Measurements from ENCODE around the gene EIF5AL1. TPM values are rescaled to one million over a fixed set of nuclear protein-coding genes. Genes with fewer than 3 reads are reported as not detected.
A peak's percentile ranks its signal among the peaks of the same experiment; 100 is the strongest.
"Not testable (repeated sequence)": the region's sequence is repeated elsewhere in the genome, so short reads cannot be mapped to it uniquely, and the experiment has no call there.

Gene EIF5AL1
- total RNA-seq, 4 donors from 2014 or later: 0.24 to 0.33 TPM; not detected in 2

- WGBS, 2 donors: 87 to 93% methylated on average over 6 of the region's 6 CpGs
- Histone ChIP-seq H3K4me1 (peaks cover 0 to under 1% of the 10 kb centered on the region in 2 donors), H3K27me3 (no peaks in the 10 kb centered on the region), H3K9me3 (no peaks in the 10 kb centered on the region), H3K27ac (no peak overlapping the region), H3K4me3 (replicated peaks in 1 of 3) (no peak overlapping the region), H3K36me3 (no peaks in the 10 kb centered on the region)
- intact Hi-C loops (cut with DNase I): no loop called here
- no peak for DNase-seq
- TF ChIP-seq CTCF (IDR thresholded peaks at IDR 0.05) (no peak), POLR2A (IDR thresholded peaks at IDR 0.05) (no peak)
Measured at GRCh38 chr10:79495791-79496190, 16.5 kb upstream of the EIF5AL1 start.

GRCh38 chr10:79496896-79497295, 15.4 kb upstream of the EIF5AL1 start:
- H3K36me3 ChIP-seq: no peaks in the 10 kb centered on the region
- no peaks in the 10 kb centered on the region for H3K27me3 ChIP-seq
- no peaks in the 10 kb centered on the region for H3K9me3 ChIP-seq
- 67 to 72% methylated on average over 4 of the region's 4 CpGs for WGBS, 2 donors
- no peak for DNase-seq
- H3K27ac ChIP-seq: no peak overlapping the region
- no peak overlapping the region for H3K4me3 ChIP-seq (replicated peaks in 1 of 3)
- intact Hi-C loops (cut with DNase I): no loop called here
- H3K4me1 ChIP-seq: no peaks in the 10 kb centered on the region
- TF ChIP-seq POLR2A (IDR thresholded peaks at IDR 0.05): no peak
- TF ChIP-seq CTCF (IDR thresholded peaks at IDR 0.05): no peak

- no peaks in the 10 kb centered on the region for H3K9me3 ChIP-seq
- no peaks in the 10 kb centered on the region for H3K4me1 ChIP-seq
- H3K36me3 ChIP-seq: no peaks in the 10 kb centered on the region
- intact Hi-C loops (cut with DNase I): no loop called here
- TF ChIP-seq CTCF (IDR thresholded peaks at IDR 0.05): no peak
- no peak for TF ChIP-seq POLR2A (IDR thresholded peaks at IDR 0.05)
- no peak overlapping the region for H3K4me3 ChIP-seq (replicated peaks in 1 of 3)
- H3K27ac ChIP-seq: no peak overlapping the region
- WGBS, 2 donors: 85 to 96% methylated on average over 6 of the region's 6 CpGs
- DNase-seq: no peak
- H3K27me3 ChIP-seq: no peaks in the 10 kb centered on the region
Measured at GRCh38 chr10:79498291-79498829, 14.0 kb upstream of the EIF5AL1 start.

- no peaks in the 10 kb centered on the region for H3K27me3 ChIP-seq
- WGBS, 2 donors: 59 to 62% methylated on average over 7 of the region's 7 CpGs
- no peaks in the 10 kb centered on the region for H3K9me3 ChIP-seq
- DNase-seq: peak in 1 of 2 donors; percentile 19
- intact Hi-C loops (cut with DNase I): no loop called here
- TF ChIP-seq CTCF (IDR thresholded peaks at IDR 0.05) (peak in 3 of 6 experiments; percentile 8 to 35 (median 18)), POLR2A (IDR thresholded peaks at IDR 0.05) (no peak)
- H3K36me3 ChIP-seq: no peaks in the 10 kb centered on the region
- H3K4me3 ChIP-seq (replicated peaks in 1 of 3): no peak overlapping the region
- peaks cover 0 to 6% of the 10 kb centered on the region in 2 donors for H3K4me1 ChIP-seq
- H3K27ac ChIP-seq: no peak overlapping the region
Measured at GRCh38 chr10:79502561-79503309, 9.6 kb upstream of the EIF5AL1 start.

GRCh38 chr10:79503787-79504186, 8.5 kb upstream of the EIF5AL1 start:
- H3K27ac ChIP-seq; H3K36me3 ChIP-seq; H3K27me3 ChIP-seq; DNase-seq; H3K4me3 ChIP-seq (replicated peaks in 1 of 3); intact Hi-C loops (cut with DNase I); H3K9me3 ChIP-seq; H3K4me1 ChIP-seq: not testable (repeated sequence)
- 68 to 73% methylated on average over 4 of the region's 4 CpGs for WGBS, 2 donors

GRCh38 chr10:79504483-79504882, 7.8 kb upstream of the EIF5AL1 start:
- H3K4me1 ChIP-seq; H3K36me3 ChIP-seq; H3K27me3 ChIP-seq; intact Hi-C loops (cut with DNase I); H3K4me3 ChIP-seq (replicated peaks in 1 of 3); H3K9me3 ChIP-seq; DNase-seq; H3K27ac ChIP-seq: not testable (repeated sequence)
- no CpG with 5 or more reads among the region's 2 CpGs for WGBS, 2 donors

GRCh38 chr10:79505328-79505727, 7.0 kb upstream of the EIF5AL1 start:
- intact Hi-C loops (cut with DNase I): not testable (repeated sequence)

More at GRCh38 chr10:79505328-79505727, 7.0 kb upstream of the EIF5AL1 start:
- H3K36me3 ChIP-seq; H3K9me3 ChIP-seq; H3K27me3 ChIP-seq; H3K4me3 ChIP-seq (replicated peaks in 1 of 3); H3K27ac ChIP-seq; H3K4me1 ChIP-seq: not testable (repeated sequence)
- DNase-seq: peak; percentile 87
